ENCODE data around the gene SULT2B1.
"Not testable (repeated sequence)": the region's sequence is repeated elsewhere in the genome, so short reads cannot be mapped to it uniquely, and the experiment has no call there.

SULT2B1 gene

GRCh38 chr19:48513289-48514122, 38.5 kb upstream of the SULT2B1 start:
- DNase-seq (ENCODE audit: low read depth), result peak; percentile 97
- TF ChIP-seq MAX (IDR thresholded peaks at IDR 0.05; ENCODE audit: low read depth, low read length) (no peak), MYC (IDR thresholded peaks at IDR 0.05; ENCODE audit: low read depth, low read length) (no peak), POLR2A (IDR thresholded peaks at IDR 0.05; ENCODE audit: extremely low read depth, insufficient read length) (no peak), CTCF (IDR thresholded peaks at IDR 0.05; ENCODE audit: low read depth, low read length) (no peak)
- peak overlapping the region; percentile 66 for H3K4me3 ChIP-seq (ENCODE audit: low read depth, low read length)

GRCh38 chr19:48514123-48514458, 37.9 kb upstream of the SULT2B1 start:
- no peak for DNase-seq (ENCODE audit: low read depth)
- TF ChIP-seq MYC (IDR thresholded peaks at IDR 0.05; ENCODE audit: low read depth, low read length) (no peak), POLR2A (IDR thresholded peaks at IDR 0.05; ENCODE audit: extremely low read depth, insufficient read length) (no peak), CTCF (IDR thresholded peaks at IDR 0.05; ENCODE audit: low read depth, low read length) (no peak)

GRCh38 chr19:48516536-48516935, 35.4 kb upstream of the SULT2B1 start:
- TF ChIP-seq CTCF (IDR thresholded peaks at IDR 0.05; ENCODE audit: low read depth, low read length) (no peak), POLR2A (IDR thresholded peaks at IDR 0.05; ENCODE audit: extremely low read depth, insufficient read length) (no peak), MAX (IDR thresholded peaks at IDR 0.05; ENCODE audit: low read depth, low read length) (no peak), MYC (IDR thresholded peaks at IDR 0.05; ENCODE audit: low read depth, low read length) (no peak)
- no peak for DNase-seq (ENCODE audit: low read depth)
- H3K4me3 ChIP-seq (ENCODE audit: low read depth, low read length), result no peak overlapping the region

More at GRCh38 chr19:48514123-48514458, 37.9 kb upstream of the SULT2B1 start:
- peak overlapping the region; percentile 66 for H3K4me3 ChIP-seq (ENCODE audit: low read depth, low read length)

- no peak for DNase-seq (ENCODE audit: low read depth)
- TF ChIP-seq MAX (IDR thresholded peaks at IDR 0.05; ENCODE audit: low read depth, low read length) (no peak), CTCF (IDR thresholded peaks at IDR 0.05; ENCODE audit: low read depth, low read length) (no peak), POLR2A (IDR thresholded peaks at IDR 0.05; ENCODE audit: extremely low read depth, insufficient read length) (no peak), MYC (IDR thresholded peaks at IDR 0.05; ENCODE audit: low read depth, low read length) (no peak)
- H3K4me3 ChIP-seq (ENCODE audit: low read depth, low read length), result no peak overlapping the region
Measured at GRCh38 chr19:48518207-48518606, 33.8 kb upstream of the SULT2B1 start.

- H3K4me3 ChIP-seq (ENCODE audit: low read depth, low read length); DNase-seq (ENCODE audit: low read depth): not testable (repeated sequence)
Measured at GRCh38 chr19:48519426-48519825, 32.5 kb upstream of the SULT2B1 start.

GRCh38 chr19:48520134-48520533, 31.8 kb upstream of the SULT2B1 start:
- H3K4me3 ChIP-seq (ENCODE audit: low read depth, low read length), result no peak overlapping the region
- no peak for DNase-seq (ENCODE audit: low read depth)
- no peak for TF ChIP-seq CTCF (IDR thresholded peaks at IDR 0.05; ENCODE audit: low read depth, low read length)
- no peak for TF ChIP-seq MAX (IDR thresholded peaks at IDR 0.05; ENCODE audit: low read depth, low read length)
- TF ChIP-seq MYC (IDR thresholded peaks at IDR 0.05; ENCODE audit: low read depth, low read length), result no peak
- no peak for TF ChIP-seq POLR2A (IDR thresholded peaks at IDR 0.05; ENCODE audit: extremely low read depth, insufficient read length)

Measured in NB4 (cell line).